ENCODE measurements around the gene NACA2.
"Not testable (repeated sequence)": the region's sequence is repeated elsewhere in the genome, so short reads cannot be mapped to it uniquely, and the experiment has no call there.

NACA2 gene

DNA sequence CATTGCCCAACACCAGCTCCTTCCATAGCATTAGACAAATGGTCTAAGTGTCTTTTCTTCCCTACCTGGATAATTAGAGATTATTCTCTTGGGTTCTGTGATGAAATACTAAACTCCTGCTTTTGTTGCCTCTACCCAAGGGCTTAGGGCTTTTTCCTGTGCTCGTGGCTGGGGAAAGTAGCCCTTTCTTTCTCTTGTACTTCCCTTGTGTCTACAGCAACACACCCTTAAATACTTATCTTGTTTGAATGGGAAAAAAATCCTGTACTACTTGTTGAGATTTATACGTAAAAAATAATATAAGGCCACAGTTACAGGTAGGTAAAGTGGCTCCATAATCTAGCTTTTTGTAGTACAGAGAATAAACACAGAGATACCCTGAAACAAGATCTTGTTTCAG is 7.0 kb upstream of the NACA2 start:
- DNase-seq: no peak

DNA sequence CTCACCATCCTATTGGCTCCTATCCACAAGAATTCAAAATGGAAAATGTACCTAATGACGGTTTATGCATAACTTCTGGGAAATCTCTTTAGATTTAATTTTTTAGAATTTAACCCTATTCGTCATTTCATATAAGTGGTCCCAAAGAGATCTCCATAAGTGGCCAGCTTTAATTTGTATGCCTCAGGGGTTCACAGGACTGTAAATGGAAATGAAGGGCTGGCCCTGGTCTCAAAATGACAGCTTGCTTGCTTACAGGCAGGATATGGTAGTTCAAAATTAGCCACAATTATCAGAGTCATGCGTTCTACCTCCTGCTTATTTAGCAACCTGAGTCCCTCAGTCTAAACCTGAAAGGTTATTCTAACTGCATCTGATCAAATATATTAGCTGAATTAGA is 6.6 kb upstream of the NACA2 start:
- no peak for DNase-seq

DNA sequence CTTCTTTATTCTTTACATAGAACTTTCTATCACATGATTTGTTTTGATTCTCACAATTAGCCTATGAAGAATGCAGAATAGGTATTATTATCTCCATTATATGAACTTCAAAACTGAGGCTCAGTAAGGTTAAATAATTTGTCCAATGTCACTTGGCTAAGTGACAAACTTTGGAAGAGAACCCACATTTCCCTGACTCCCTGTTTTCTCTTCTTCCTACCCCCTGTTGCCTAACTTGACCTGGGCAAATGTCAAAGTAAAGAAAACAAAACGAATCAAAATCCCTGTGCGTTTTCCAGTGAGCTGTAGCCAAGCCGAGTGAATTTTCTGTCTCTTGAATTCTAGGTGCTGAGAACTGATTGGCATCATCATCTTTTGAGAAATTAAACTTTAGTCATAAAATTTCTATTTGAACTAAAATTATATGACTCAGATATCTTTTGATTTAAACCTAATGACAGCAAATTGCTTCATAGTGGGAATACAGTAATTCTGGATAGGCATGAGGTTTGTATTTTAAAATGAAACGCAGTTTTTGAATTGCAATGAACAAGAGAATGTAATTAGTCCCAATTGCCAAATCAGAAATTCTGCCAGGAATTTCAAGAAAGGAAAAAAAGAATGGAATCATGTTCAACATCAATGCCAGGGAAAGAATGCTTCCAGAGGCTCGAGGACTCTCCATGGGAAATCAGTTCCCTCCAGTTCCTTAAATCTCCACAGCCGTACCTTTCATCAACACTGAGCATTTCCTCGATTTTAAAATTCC is 4.6 kb upstream of the NACA2 start:
- no peak for DNase-seq

GRCh38 chr17:61594294-61594825 is 3.3 kb upstream of the NACA2 start:
- no peak for DNase-seq

DNA sequence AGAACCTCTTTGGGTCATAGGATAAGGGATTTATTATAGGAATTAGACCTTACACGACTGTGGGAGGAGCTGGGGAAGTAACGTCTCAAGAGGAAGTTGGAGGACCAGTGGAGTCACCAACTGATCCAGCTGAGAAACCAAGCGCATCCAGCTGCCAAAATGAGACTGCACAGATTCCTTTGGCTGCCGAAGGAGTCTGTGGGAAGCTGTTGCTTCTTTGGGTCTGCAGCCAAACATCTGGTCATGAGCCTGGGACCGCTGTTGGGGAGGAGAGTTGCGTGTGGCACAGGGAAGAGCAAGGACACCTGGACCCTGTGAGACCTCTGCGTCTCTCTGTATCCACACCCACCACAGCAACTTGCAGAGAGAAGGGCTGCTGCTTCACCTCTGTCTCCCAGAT is 2.4 kb upstream of the NACA2 start:
- DNase-seq: no peak

DNA sequence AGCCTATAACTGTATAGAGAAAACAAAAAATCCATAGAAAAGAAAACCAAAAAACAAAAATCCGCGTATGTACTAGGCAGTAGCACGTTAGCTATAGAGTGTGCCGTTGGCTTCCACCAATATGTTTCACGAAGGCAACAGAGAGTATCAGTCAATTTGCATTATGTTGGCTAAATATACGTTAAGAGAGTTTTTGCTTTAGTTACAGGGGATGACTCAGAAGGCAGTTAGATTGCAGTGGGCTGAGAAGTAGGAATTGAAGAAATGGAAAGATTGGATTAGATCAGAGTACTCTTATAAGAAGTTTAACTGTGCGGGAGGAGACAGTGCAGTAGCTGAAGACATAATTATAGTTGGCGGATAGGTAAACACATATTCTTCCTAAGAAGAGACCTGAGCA is 911 bp upstream of the NACA2 start:
- no peak for DNase-seq

- DNase-seq: no peak
These were observed 1.0 kb downstream of the NACA2 start for GRCh38 chr17:61589990-61590389.

- no peak for DNase-seq
These were observed 3.0 kb downstream of the NACA2 start for GRCh38 chr17:61587807-61588660.

DNA sequence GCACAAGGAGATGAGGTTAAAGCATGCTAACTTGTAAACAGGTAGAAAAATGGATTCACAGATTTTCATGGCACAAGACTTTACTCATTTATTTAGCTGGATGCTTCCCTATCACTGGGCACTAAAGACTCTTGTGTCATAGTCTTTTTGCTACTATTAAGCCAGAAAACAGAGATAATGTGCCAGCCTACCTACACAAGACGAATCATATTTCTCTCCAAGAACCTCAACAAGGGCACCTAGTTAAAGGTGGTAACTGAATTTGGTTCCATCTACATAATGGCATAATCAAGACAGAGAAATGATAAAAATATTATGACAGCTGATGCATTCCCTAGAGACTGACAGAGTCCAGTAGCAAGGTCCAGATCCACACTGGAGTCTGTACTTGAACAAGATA is 3.8 kb downstream of the NACA2 start:
- DNase-seq: no peak

DNA sequence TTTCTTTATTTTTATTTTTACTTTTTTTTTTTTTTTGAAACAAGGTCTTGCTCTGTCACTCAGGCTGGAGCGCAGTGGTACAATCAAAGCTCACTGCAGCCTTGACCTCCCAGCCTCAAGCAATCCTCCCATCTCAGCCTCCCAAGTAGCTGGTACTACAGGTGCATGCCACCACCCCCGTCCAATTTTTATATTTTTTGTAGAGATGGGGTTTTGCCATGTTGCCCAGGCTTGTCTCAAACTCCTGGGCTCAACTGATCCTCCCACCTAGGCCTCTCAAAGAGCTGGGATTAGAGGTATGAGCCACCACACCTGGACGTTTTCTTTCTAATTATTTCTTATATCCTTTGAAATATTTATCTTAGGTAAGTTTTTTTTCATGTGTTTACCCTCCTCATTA is 4.4 kb downstream of the NACA2 start:
- not testable (repeated sequence) for DNase-seq

DNA sequence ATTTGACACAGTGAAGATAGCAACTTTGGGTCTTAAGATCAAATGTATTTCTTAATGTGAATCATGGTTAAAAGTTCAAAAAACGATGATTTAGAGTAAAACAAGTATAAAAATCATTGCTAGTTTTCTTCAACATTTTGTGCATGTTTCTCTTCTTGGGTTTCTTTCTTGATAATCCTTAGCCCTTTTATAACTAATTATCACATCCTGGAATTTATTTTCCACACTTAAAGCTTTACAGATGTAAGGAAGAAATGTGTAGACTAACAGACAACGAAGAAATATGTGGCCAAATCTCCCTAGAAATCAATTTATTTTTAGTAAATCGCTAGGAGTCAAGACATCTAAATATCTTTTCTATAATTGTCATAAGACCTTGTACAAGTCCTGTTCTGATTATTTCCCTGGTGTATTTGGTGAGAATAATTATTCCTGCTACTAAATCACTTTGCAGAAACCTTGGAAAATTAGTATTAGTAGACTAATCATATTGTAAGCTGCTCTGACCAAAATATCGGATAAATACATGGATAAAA is 4.9 kb downstream of the NACA2 start:
- no peak for DNase-seq

- no peak for DNase-seq
These were observed 6.2 kb downstream of the NACA2 start for GRCh38 chr17:61584866-61585265.

GRCh38 chr17:61584266-61584665 is 6.8 kb downstream of the NACA2 start:
- no peak for DNase-seq

GRCh38 chr17:61583660-61584264 is 7.3 kb downstream of the NACA2 start:
- DNase-seq: no peak

GRCh38 chr17:61583242-61583641 is 7.8 kb downstream of the NACA2 start:
- DNase-seq: no peak

DNA sequence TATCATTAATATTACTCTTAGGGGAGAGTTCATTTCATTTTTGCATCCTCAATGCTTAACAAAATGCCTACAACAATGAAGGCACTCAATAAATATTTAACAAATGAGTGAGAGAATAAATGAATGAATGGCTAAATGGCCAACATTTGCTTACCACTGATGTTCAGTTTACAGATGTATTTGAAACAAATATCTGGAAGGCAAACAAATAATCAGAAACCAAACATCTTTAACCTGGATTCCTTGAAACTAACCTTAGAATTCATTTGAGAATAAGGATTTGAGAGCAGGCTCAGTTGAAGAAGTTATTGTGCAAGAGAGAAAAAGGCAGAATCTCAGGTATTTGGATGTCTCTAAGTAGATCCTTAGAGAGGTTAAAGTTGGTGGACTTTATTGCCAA is 8.4 kb downstream of the NACA2 start:
- no peak for DNase-seq

DNA sequence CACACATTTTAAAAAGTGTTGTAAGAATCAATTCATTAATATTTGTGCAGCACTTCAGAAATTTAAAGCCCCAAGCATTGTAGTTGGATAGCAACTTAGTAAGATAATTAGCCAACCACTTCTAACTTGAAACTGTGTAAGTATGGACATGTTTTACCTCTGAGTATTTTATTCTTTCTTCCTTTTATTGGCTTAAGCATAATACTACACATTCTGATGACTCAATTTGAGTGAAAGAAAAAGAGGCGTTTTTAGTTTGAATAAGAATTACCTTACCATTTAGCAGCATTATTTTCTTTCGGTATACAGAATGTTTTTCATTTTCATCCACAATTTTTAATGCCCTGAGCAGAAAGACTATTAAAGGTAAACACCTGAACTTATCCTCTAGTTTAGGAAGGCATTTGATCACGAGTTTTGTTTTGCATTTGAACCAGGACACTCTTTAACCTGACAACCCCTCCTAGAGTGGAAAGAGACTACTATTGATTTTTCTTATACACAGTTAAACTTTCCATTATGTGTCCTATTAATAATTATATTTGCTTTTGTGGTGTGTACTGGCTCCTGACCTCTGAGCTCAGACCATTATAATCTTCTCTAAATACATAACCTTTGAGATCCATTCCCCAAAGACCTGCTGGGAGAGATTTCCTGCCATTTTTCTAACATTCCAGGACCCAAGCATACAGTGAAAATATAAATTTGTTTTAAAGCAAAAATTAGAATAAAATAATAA is 9.2 kb downstream of the NACA2 start:
- DNase-seq: no peak

GRCh38 chr17:61580502-61580901 is 10.5 kb downstream of the NACA2 start:
- DNase-seq: no peak

DNA sequence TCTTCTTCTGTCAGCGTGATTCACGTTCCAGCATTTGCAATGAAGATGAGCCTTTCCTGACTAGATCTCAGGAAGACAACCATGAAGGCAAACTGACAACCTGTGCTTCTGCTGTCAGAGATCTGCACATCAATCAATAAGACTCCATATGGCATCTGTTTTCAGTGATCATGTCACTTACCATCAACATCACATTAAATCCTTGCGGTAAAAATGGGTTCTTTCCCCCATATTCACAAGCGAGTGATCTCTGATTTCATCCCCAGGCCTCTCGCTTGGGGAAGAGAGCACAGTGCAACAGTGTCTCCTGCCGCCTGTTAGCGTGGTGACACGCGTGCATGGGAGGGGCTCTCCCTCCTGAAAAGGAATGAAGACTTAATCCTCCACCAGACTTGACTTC is 11.1 kb downstream of the NACA2 start:
- DNase-seq: no peak

GRCh38 chr17:61579347-61579746 is 11.7 kb downstream of the NACA2 start:
- DNase-seq: no peak

DNA sequence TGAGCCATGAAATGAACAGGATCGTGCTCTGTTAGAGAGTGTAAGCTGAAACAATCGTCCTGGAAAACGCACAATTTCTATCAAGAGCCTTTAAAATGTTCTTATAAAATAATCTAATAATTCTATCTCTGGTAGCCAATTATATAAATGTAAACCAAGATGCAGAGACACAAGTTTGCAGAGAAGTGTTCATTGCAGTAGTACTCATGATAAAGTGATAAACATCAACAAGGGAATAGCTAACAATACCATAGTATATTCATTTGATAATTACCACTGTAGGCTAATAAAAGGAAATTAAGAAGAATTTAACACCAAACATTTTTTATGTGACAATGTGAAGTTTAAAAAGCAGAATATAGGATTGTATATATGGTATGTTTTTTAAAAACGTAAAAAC is 12.4 kb downstream of the NACA2 start:
- no peak for DNase-seq

GRCh38 chr17:61575983-61576382 is 15.0 kb downstream of the NACA2 start:
- DNase-seq: no peak
